Measurements from ENCODE around the gene NEU3. TPM values are rescaled to one million over a fixed set of nuclear protein-coding genes. Genes with fewer than 3 reads are reported as not detected.

Gene NEU3
- total RNA-seq, 2 donors from 2014 or later: 3.0 to 8.4 TPM

DNA sequence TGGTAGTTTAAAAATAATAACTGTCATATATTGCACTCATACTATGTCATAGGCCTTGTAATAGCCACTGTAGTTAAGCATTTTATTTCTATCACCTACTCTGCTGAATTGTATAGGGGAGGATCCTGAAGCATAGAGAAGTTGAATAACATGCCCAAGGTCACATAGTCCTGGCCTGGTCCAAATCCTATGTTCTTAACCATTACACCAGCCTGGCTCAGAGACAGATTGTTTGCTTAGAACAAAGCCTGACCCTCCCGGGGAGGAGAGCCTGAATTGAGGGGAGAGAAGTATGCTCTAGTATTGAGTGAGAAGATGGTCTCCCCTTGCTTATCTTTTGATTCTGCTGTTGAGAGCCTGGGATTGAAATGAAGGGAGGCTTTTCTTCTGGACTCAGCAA is 2.2 kb downstream of the NEU3 start:
- no peak for DNase-seq (ENCODE audit: low spot score)
- Histone ChIP-seq H3K4me3 (no peak overlapping the region), H3K27ac (no peak overlapping the region)

DNA sequence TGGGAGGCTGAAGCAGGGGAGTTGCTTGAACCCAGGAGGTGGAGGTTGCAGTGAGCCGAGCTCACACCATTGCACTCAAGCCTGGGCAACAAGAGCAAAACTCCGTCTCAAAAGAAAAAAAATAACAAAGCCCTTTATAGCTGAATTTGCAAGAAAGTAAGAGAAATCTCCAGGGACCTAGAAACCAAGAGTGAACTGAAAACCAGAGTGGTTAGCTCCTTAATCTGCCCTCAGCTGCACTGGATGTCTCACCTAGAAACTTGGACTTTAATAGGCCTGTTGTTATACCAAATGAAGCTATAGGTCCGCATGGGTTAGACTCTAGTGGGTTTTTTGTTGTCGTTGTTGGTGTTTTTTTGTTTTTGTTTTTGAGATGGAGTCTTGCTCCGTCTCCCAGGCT is 4.1 kb downstream of the NEU3 start:
- Histone ChIP-seq H3K9me3 (no peaks in the 10 kb centered on the region), H3K4me1 (peaks cover 0 to 13% of the 10 kb centered on the region in 2 donors), H3K27me3 (no peaks in the 10 kb centered on the region), H3K27ac (no peak overlapping the region), H3K36me3 (peaks cover 15% of the 10 kb centered on the region), H3K4me3 (no peak overlapping the region)
- TF ChIP-seq, protein P1, sequence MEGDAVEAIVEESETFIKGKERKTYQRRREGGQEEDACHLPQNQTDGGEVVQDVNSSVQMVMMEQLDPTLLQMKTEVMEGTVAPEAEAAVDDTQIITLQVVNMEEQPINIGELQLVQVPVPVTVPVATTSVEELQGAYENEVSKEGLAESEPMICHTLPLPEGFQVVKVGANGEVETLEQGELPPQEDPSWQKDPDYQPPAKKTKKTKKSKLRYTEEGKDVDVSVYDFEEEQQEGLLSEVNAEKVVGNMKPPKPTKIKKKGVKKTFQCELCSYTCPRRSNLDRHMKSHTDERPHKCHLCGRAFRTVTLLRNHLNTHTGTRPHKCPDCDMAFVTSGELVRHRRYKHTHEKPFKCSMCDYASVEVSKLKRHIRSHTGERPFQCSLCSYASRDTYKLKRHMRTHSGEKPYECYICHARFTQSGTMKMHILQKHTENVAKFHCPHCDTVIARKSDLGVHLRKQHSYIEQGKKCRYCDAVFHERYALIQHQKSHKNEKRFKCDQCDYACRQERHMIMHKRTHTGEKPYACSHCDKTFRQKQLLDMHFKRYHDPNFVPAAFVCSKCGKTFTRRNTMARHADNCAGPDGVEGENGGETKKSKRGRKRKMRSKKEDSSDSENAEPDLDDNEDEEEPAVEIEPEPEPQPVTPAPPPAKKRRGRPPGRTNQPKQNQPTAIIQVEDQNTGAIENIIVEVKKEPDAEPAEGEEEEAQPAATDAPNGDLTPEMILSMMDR (IDR thresholded peaks at IDR 0.05): no peak
- no peak for DNase-seq (ENCODE audit: low spot score)

More for the DNA sequence above, 2.2 kb downstream of the NEU3 start:
- H3K9me3 ChIP-seq: no peaks in the 10 kb centered on the region
- no peaks in the 10 kb centered on the region for H3K27me3 ChIP-seq
- TF ChIP-seq, protein P1 (IDR thresholded peaks at IDR 0.05): no peak
- peaks cover 15% of the 10 kb centered on the region for H3K36me3 ChIP-seq
- peaks cover 0 to 13% of the 10 kb centered on the region in 2 donors for H3K4me1 ChIP-seq

DNA sequence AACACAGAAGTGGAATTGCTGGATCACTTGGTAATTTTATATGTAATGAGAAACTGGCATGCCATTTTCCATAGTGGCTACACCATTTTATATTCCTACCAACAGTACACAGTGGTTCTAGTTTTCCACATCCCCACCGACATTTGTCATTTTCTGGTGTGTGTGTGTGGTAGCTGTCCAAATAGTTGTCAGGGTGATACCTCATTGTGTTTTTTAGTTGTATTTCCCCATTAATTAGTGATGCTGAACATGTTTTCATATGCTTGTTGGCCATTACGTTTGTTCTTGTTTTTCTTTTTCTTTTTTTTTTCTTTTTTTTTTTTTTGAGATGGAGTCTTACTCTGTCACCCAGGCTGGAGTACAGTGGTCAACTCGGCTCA is 12.2 kb downstream of the NEU3 start:
- TF ChIP-seq, protein P1 (IDR thresholded peaks at IDR 0.05): no peak
- Histone ChIP-seq H3K4me3 (no peak overlapping the region), H3K27ac (no peak overlapping the region), H3K27me3 (no peaks in the 10 kb centered on the region), H3K36me3 (peaks cover 9% of the 10 kb centered on the region), H3K9me3 (no peaks in the 10 kb centered on the region), H3K4me1 (no peaks in the 10 kb centered on the region)
- no peak for DNase-seq (ENCODE audit: low spot score)

DNA sequence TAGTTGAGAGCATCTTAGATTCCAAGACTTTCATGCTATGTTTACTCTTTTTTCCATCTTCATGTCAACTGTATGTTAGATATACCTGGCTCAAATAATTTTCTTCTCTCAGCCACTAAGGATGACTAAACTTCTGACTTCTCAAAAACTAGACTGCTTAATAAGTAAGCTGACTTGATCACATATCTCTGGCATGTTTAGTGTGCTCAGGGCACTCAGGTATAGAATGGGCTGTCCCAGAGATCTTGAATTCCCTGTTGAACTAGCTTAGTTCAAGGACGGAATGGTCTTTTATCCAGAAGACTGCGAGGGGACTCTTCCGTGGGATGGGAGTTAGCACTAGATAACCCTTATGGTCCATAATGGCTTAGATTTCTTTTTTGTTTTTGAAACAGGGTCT is 13.0 kb downstream of the NEU3 start:
- Histone ChIP-seq H3K27me3 (no peaks in the 10 kb centered on the region), H3K36me3 (peaks cover 15% of the 10 kb centered on the region)
- DNase-seq (ENCODE audit: low spot score): no peak

DNA sequence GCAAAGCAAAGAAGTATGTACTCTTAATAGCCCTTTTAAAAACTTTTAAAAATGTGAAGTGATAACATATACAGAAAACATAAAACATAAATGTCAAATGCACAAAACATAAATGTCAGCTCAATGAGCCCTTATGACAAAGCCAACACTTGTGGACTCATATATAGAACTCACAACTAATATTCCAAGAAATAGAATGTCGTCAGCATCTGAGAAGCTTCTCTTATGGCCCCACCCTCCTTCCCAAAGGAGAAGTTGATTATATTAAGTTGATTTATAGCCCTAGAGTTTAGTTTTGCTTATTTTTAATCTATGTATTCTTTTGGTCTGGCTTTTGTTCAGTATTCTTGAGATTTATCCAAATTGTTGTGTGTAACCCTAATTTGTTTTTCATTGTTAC is 13.8 kb downstream of the NEU3 start:
- TF ChIP-seq, protein P1 (IDR thresholded peaks at IDR 0.05): no peak
- H3K36me3 ChIP-seq: peaks cover 22% of the 10 kb centered on the region
- no peak overlapping the region for H3K27ac ChIP-seq
- no peak for DNase-seq (ENCODE audit: low spot score)
- H3K27me3 ChIP-seq: no peaks in the 10 kb centered on the region
- no peaks in the 10 kb centered on the region for H3K4me1 ChIP-seq
- no peak overlapping the region for H3K4me3 ChIP-seq
- H3K9me3 ChIP-seq: no peaks in the 10 kb centered on the region

More for the DNA sequence above, 13.0 kb downstream of the NEU3 start:
- H3K4me1 ChIP-seq: no peaks in the 10 kb centered on the region
- TF ChIP-seq, protein P1 (IDR thresholded peaks at IDR 0.05): no peak
- H3K9me3 ChIP-seq: no peaks in the 10 kb centered on the region
- no peak overlapping the region for H3K27ac ChIP-seq
- H3K4me3 ChIP-seq: no peak overlapping the region

DNA sequence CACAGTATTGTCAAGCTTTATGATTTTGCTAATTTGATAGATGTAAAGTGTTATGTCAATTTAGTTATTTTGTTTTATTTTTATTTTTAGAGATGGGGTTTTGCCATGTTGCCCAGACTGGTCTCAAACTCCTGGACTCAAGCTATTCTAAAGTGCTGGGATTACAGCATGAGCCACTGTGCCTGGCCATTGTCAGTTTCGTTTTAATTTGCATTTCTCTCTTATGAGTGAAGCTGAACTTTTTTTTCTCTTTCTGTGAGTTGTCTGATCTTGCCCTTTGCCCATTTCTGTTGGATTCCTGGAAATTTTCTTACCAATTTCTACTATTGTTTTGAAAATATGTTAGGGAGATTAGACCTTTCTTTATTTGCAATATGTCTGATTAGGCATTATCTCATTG is 15.5 kb downstream of the NEU3 start:
- H3K4me3 ChIP-seq: no peak overlapping the region
- peaks cover 22% of the 10 kb centered on the region for H3K36me3 ChIP-seq
- TF ChIP-seq, protein P1 (IDR thresholded peaks at IDR 0.05): no peak
- no peaks in the 10 kb centered on the region for H3K4me1 ChIP-seq
- H3K27me3 ChIP-seq: no peaks in the 10 kb centered on the region
- H3K27ac ChIP-seq: no peak overlapping the region
- DNase-seq (ENCODE audit: low spot score): no peak
- H3K9me3 ChIP-seq: no peaks in the 10 kb centered on the region

Measured in right atrium auricular region (tissue), 2 donors.